IPS-18a (cell line): Measurements from ENCODE around the gene ARL16.

Source experiments
- H3K27ac ChIP-seq: one replicate; pipeline ENCODE4 v1.5.1; 2013; ENCODE audit warnings: low read length
- H3K27me3 ChIP-seq: one replicate; pipeline ENCODE4 v1.6.1; 2013; ENCODE audit warnings: mild to moderate bottlenecking, low read length; ENCODE audit not compliant: control insufficient read depth, insufficient read depth
- H3K36me3 ChIP-seq: one replicate; pipeline ENCODE4 v1.6.1; 2013; ENCODE audit warnings: low read depth, low read length; ENCODE audit not compliant: control insufficient read depth
- H3K4me1 ChIP-seq: one replicate; pipeline ENCODE4 v1.6.1; 2013; ENCODE audit warnings: low read depth, low read length; ENCODE audit not compliant: control insufficient read depth
- H3K4me3 ChIP-seq: one replicate; pipeline ENCODE4 v1.5.1; 2013; ENCODE audit warnings: low read length
- H3K9ac ChIP-seq: one replicate; pipeline ENCODE4 v1.6.1; 2013; ENCODE audit warnings: mild to moderate bottlenecking, low read length, moderate library complexity
- H3K9me3 ChIP-seq: one replicate; pipeline ENCODE4 v1.6.1; 2013; ENCODE audit warnings: low read depth, low read length; ENCODE audit not compliant: control insufficient read depth

The ARL16 gene

GRCh38 chr17:81656835-81657234 lies 26.8 kb downstream of the ARL16 start:
- no peak overlapping the region for H3K9ac ChIP-seq
- no peaks in the 10 kb centered on the region for H3K27me3 ChIP-seq
- H3K9me3 ChIP-seq: no peaks in the 10 kb centered on the region
- H3K27ac ChIP-seq: no peak overlapping the region
- H3K36me3 ChIP-seq: no peaks in the 10 kb centered on the region
- H3K4me3 ChIP-seq: no peak overlapping the region
- H3K4me1 ChIP-seq: peaks cover 6% of the 10 kb centered on the region

- Histone ChIP-seq H3K27ac (no peak within 1 kb of the TSS), H3K27me3 (no peaks in the 10 kb centered on the region), H3K36me3 (no peaks in the 10 kb centered on the region), H3K9me3 (no peaks in the 10 kb centered on the region), H3K9ac (no peak within 1 kb of the TSS), H3K4me3 (no peak within 1 kb of the TSS), H3K4me1 (peaks cover 6% of the 10 kb centered on the region)
Measured at GRCh38 chr17:81656118-81656743, 27.4 kb downstream of the ARL16 start, which contains the start of gene PDE6G. TSS of gene PDE6G (minus strand) at chr17:81656542. CDS start at chr17:81653305, 3,237 bp downstream.

DNA sequence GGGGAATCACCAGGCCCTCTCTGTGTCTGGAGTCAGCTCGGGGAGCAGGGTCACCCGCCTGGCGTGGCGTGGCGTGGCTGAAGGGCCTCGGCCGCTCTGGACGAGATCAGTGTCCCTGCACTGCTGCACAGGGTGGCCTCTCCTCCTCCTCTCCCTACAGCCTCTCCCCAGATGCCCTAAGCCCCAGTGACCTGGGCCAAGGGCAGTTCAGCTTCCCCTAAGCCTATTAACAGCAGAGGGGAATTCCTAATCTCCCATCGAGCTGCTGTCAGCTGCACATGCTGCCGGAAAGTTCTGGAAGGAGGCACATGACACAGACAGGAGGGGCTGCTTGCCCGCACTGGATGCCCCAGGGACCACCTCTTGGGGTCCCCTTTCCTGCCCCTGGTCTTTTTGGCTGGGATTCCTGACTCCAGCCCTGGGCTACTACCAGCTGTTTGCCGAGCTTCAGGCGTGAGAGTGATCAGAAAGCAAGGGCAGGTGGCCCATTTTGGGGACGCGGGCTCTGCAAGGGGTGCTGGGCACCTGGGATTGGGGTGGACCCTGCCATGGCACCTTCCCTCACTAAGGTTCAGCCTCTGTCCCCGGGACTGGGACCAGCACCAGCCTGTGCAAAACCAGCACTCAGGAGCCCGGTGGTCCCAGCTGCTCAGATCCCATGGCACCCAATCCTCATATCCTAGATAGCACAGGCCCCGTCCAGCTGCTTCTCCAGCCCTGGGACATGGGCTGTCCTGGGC lies 28.0 kb downstream of the ARL16 start:
- H3K4me1 ChIP-seq: peaks cover 6% of the 10 kb centered on the region
- no peak overlapping the region for H3K4me3 ChIP-seq
- H3K27me3 ChIP-seq: no peaks in the 10 kb centered on the region
- no peaks in the 10 kb centered on the region for H3K9me3 ChIP-seq
- H3K36me3 ChIP-seq: no peaks in the 10 kb centered on the region
- H3K9ac ChIP-seq: no peak overlapping the region
- no peak overlapping the region for H3K27ac ChIP-seq

- Histone ChIP-seq H3K4me1 (peaks cover 6% of the 10 kb centered on the region), H3K36me3 (no peaks in the 10 kb centered on the region), H3K9me3 (no peaks in the 10 kb centered on the region), H3K9ac (no peak overlapping the region), H3K27me3 (peaks cover 12% of the 10 kb centered on the region), H3K27ac (no peak overlapping the region), H3K4me3 (peak overlapping the region; percentile 42)
Measured at GRCh38 chr17:81652906-81653771, 30.5 kb downstream of the ARL16 start.

DNA sequence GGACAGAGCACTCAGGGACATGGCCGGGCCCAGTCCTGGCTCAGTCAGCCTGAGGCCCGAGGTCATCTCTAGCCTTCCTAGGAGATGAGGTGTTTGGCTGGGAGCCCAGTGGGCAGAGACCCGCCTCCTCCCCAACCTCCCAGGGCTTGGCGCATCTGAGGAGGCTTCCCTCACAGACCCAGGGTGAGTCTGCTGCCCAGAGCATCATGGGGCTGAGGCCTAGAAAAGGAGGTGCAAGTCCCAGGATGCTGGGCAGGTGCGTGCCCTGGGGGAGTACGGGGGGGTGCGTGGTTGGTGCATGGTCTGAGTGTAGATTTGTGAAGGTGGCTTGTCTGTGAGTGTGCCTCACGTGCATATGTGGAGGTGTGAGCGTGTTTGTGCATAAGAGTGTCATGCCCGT lies 31.9 kb downstream of the ARL16 start:
- peaks cover 26% of the 10 kb centered on the region for H3K27me3 ChIP-seq
- no peak overlapping the region for H3K9ac ChIP-seq
- H3K9me3 ChIP-seq: no peaks in the 10 kb centered on the region
- no peak overlapping the region for H3K27ac ChIP-seq
- peaks cover 6% of the 10 kb centered on the region for H3K4me1 ChIP-seq
- no peaks in the 10 kb centered on the region for H3K36me3 ChIP-seq
- no peak overlapping the region for H3K4me3 ChIP-seq

DNA sequence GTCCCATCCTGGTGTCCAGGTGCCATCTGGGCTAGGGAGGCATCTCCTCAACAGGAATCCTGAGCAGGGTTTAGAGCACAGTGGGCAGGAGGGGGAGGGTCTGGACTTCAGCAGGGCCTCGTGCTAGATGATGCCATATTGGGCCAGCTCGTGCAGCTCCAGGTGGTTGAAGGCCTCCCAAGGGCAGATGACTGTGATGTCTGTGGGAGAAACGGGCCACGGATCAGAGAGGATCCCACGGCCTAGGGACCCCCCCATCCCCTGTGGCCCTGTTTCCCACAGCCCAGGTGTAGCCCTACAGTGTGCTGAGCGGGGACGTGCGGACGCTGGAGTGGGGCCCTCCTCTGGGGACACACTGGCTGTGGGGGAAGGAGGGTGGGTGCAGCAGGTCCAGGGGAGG lies 32.6 kb downstream of the ARL16 start:
- H3K36me3 ChIP-seq: no peaks in the 10 kb centered on the region
- no peak overlapping the region for H3K9ac ChIP-seq
- peaks cover 6% of the 10 kb centered on the region for H3K4me1 ChIP-seq
- H3K9me3 ChIP-seq: no peaks in the 10 kb centered on the region
- no peak overlapping the region for H3K4me3 ChIP-seq
- no peak overlapping the region for H3K27ac ChIP-seq
- H3K27me3 ChIP-seq: peaks cover 26% of the 10 kb centered on the region

DNA sequence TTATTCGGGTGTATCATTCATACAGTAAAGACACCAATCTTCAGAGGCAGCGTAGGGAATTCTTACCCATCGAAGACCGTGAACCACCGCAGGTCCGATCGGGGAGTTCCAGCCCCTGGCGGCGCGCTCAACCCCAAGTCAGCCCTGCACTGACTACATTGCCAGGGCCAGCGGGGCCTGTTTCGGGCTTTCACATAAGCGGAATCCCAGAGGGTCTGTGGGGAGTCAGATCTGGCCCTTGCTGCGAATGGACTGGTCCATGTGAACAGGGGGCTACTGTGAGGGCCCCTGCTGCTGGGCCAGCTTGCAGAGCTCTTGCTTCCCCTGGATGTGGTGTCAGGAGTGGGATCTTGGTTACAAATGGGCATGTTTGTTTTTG lies 34.9 kb downstream of the ARL16 start:
- Histone ChIP-seq H3K4me1 (peaks cover 6% of the 10 kb centered on the region), H3K9me3 (no peaks in the 10 kb centered on the region), H3K36me3 (no peaks in the 10 kb centered on the region), H3K27me3 (peaks cover 26% of the 10 kb centered on the region), H3K9ac (no peak overlapping the region), H3K4me3 (no peak overlapping the region), H3K27ac (no peak overlapping the region)

GRCh38 chr17:81648013-81648706 lies 35.4 kb downstream of the ARL16 start:
- Histone ChIP-seq H3K9me3 (no peaks in the 10 kb centered on the region), H3K4me3 (no peak overlapping the region), H3K27me3 (peaks cover 26% of the 10 kb centered on the region), H3K27ac (no peak overlapping the region), H3K4me1 (peaks cover under 1% of the 10 kb centered on the region), H3K9ac (no peak overlapping the region), H3K36me3 (no peaks in the 10 kb centered on the region)

DNA sequence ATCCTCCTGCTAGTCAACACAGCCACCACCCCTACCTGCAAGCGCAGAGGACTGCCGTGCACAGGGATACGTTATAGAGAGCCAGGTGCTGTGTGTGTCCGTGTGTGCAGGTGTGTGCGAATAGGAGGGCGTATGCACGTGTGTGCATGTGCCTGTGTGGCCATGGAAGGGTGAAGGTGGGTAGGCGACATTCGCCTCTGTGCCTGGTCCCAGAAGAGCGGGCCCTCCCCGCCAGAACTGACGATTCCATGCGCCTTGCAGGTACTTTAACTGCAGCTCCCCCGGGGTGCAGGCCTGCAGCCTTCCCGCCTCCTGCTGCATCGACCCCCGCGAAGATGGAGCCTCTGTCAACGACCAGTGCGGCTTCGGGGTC lies 36.0 kb downstream of the ARL16 start:
- Histone ChIP-seq H3K9me3 (no peaks in the 10 kb centered on the region), H3K9ac (no peak overlapping the region), H3K4me3 (no peak overlapping the region), H3K4me1 (no peaks in the 10 kb centered on the region), H3K36me3 (no peaks in the 10 kb centered on the region), H3K27me3 (peaks cover 26% of the 10 kb centered on the region), H3K27ac (no peak overlapping the region)

GRCh38 chr17:81646869-81647600 lies 36.6 kb downstream of the ARL16 start:
- Histone ChIP-seq H3K27me3 (peaks cover 26% of the 10 kb centered on the region), H3K4me3 (no peak overlapping the region), H3K36me3 (no peaks in the 10 kb centered on the region), H3K9me3 (no peaks in the 10 kb centered on the region), H3K9ac (no peak overlapping the region), H3K4me1 (no peaks in the 10 kb centered on the region), H3K27ac (no peak overlapping the region)
